ENCODE data around the gene SF3B5.

DNA sequence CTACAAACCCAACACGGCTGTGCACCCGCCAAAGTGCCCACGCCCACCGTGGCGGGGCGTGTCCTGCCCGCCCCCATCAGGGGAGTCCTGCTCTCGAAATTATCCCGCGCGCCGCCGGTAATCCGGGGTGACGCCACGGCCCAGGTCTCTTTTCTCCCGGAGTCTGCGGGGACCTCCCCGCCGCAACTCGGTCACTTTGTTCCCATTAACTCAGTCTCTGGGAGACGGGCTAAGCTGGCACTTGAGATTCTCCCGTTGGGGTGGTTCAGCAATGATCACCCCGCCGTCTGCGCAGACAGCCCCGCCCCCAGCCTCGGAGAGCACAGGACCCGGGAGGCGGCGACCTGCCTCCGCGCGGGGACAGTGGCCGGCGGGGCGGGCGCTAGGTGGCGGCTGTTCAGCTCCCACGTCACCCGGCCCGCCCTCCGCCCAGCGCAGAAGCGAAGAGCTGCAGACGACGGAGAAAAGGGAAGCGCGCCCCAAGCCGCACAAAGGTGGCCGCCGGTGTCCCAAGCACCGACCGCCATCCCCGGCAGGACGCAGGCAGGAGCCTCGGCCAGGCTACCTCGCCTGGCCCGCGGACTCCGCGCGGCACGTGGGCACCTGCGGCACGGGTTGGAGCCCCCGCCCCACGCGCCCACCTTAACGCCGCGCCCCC is 31.5 kb downstream of the SF3B5 start:
- TF ChIP-seq, protein P1, sequence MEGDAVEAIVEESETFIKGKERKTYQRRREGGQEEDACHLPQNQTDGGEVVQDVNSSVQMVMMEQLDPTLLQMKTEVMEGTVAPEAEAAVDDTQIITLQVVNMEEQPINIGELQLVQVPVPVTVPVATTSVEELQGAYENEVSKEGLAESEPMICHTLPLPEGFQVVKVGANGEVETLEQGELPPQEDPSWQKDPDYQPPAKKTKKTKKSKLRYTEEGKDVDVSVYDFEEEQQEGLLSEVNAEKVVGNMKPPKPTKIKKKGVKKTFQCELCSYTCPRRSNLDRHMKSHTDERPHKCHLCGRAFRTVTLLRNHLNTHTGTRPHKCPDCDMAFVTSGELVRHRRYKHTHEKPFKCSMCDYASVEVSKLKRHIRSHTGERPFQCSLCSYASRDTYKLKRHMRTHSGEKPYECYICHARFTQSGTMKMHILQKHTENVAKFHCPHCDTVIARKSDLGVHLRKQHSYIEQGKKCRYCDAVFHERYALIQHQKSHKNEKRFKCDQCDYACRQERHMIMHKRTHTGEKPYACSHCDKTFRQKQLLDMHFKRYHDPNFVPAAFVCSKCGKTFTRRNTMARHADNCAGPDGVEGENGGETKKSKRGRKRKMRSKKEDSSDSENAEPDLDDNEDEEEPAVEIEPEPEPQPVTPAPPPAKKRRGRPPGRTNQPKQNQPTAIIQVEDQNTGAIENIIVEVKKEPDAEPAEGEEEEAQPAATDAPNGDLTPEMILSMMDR (IDR thresholded peaks at IDR 0.05), result peak; percentile 21 to 52 (median 37)
- TF ChIP-seq POLR2A (IDR thresholded peaks at IDR 0.05), result peak; percentile 90

Measured in right lobe of liver (tissue), 4 donors.